ENCODE measurements around the gene GNPTG. TPM values are rescaled to one million over a fixed set of nuclear protein-coding genes. Genes with fewer than 3 reads are reported as not detected.

Gene GNPTG
- total RNA-seq, 1 experiment from 2014 or later = 19.6 TPM

- Histone ChIP-seq H3K36me3 (ENCODE audit: insufficient read depth, low read length) (peaks cover 43% of the 10 kb centered on the region), H3K4me3 (ENCODE audit: low read length) (no peak overlapping the region), H4K20me1 (ENCODE audit: insufficient read depth, low read depth, low read length) (peaks cover 53% of the 10 kb centered on the region), H3K9me3 (ENCODE audit: low read length) (no peaks in the 10 kb centered on the region), H3K27me3 (ENCODE audit: low read length) (no peaks in the 10 kb centered on the region), H3K4me1 (ENCODE audit: low read length) (peaks cover 15% of the 10 kb centered on the region), H3K79me2 (ENCODE audit: low read length) (peaks cover 61% of the 10 kb centered on the region), H3K9ac (ENCODE audit: low read length) (no peak overlapping the region), H3K27ac (ENCODE audit: low read length) (no peak overlapping the region), H3K9me2 (replicated peaks; ENCODE audit: insufficient read depth, low read length) (no peaks in the 10 kb centered on the region), H2AFZ (ENCODE audit: low read length) (no peak overlapping the region), H3K4me2 (ENCODE audit: low read depth, low read length, poor library complexity, severe bottlenecking) (no peak overlapping the region)
- DNase-seq = no peak
Observed at GRCh38 chr16:1315081-1316032, 36.4 kb upstream of the GNPTG start.

DNA sequence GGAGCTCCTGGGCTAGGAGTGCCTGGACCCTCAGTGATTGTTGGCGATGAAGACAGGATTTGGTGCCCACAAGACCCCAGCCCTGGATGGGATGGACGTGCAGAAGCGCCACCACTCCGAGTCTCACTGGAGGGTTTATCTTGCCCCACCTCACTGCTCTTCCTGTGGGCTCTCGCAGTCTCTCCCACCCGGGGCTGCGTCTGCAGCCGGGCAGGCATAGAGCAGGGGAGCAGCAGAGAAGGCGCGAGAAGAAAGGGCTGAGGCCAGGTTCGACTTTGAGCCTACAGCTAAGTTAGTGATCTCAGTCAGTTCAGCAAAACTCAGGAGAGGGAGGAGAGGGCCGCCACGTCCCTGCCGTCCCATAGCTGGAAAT lies 35.7 kb upstream of the GNPTG start:
- no peak for DNase-seq
- Histone ChIP-seq H3K9me3 (ENCODE audit: low read length) (no peaks in the 10 kb centered on the region), H3K4me1 (ENCODE audit: low read length) (peaks cover 9% of the 10 kb centered on the region), H2AFZ (ENCODE audit: low read length) (no peak overlapping the region), H3K9me2 (replicated peaks; ENCODE audit: insufficient read depth, low read length) (no peaks in the 10 kb centered on the region), H3K36me3 (ENCODE audit: insufficient read depth, low read length) (peaks cover 45% of the 10 kb centered on the region), H3K4me2 (ENCODE audit: low read depth, low read length, poor library complexity, severe bottlenecking) (no peak overlapping the region), H3K9ac (ENCODE audit: low read length) (no peak overlapping the region), H3K27ac (ENCODE audit: low read length) (no peak overlapping the region), H3K79me2 (ENCODE audit: low read length) (peaks cover 54% of the 10 kb centered on the region), H3K4me3 (ENCODE audit: low read length) (no peak overlapping the region), H4K20me1 (ENCODE audit: insufficient read depth, low read depth, low read length) (peaks cover 46% of the 10 kb centered on the region), H3K27me3 (ENCODE audit: low read length) (no peaks in the 10 kb centered on the region)

GRCh38 chr16:1317479-1318267 lies 34.1 kb upstream of the GNPTG start:
- H3K4me1 ChIP-seq (ENCODE audit: low read length) = no peaks in the 10 kb centered on the region
- no peaks in the 10 kb centered on the region for H3K9me3 ChIP-seq (ENCODE audit: low read length)
- H2AFZ ChIP-seq (ENCODE audit: low read length) = no peak overlapping the region
- H3K36me3 ChIP-seq (ENCODE audit: insufficient read depth, low read length) = peaks cover 38% of the 10 kb centered on the region
- no peak overlapping the region for H3K4me3 ChIP-seq (ENCODE audit: low read length)
- no peak overlapping the region for H3K4me2 ChIP-seq (ENCODE audit: low read depth, low read length, poor library complexity, severe bottlenecking)
- no peak overlapping the region for H3K27ac ChIP-seq (ENCODE audit: low read length)
- H3K27me3 ChIP-seq (ENCODE audit: low read length) = no peaks in the 10 kb centered on the region
- H3K79me2 ChIP-seq (ENCODE audit: low read length) = peaks cover 38% of the 10 kb centered on the region
- no peak for DNase-seq
- no peak overlapping the region for H3K9ac ChIP-seq (ENCODE audit: low read length)
- peaks cover 29% of the 10 kb centered on the region for H4K20me1 ChIP-seq (ENCODE audit: insufficient read depth, low read depth, low read length)
- H3K9me2 ChIP-seq (replicated peaks; ENCODE audit: insufficient read depth, low read length) = no peaks in the 10 kb centered on the region

DNA sequence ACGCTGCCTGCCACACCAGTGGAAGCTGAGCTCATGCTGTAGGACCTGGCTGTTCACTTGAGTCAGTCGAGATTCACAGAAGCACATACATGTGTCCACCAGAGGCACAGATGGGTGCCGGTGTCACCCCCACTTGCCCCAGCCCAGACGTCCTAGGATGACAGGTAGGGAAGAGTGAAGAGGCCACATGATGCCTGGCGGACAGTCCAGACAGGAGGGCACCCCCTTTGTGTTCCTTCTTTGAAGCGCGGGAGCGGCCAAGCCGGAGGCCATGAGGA lies 33.5 kb upstream of the GNPTG start:
- H3K9ac ChIP-seq (ENCODE audit: low read length) = no peak overlapping the region
- peaks cover 32% of the 10 kb centered on the region for H3K79me2 ChIP-seq (ENCODE audit: low read length)
- H3K9me2 ChIP-seq (replicated peaks; ENCODE audit: insufficient read depth, low read length) = no peaks in the 10 kb centered on the region
- DNase-seq = no peak
- H4K20me1 ChIP-seq (ENCODE audit: insufficient read depth, low read depth, low read length) = peaks cover 25% of the 10 kb centered on the region
- H3K27ac ChIP-seq (ENCODE audit: low read length) = no peak overlapping the region
- peaks cover 36% of the 10 kb centered on the region for H3K36me3 ChIP-seq (ENCODE audit: insufficient read depth, low read length)
- no peaks in the 10 kb centered on the region for H3K9me3 ChIP-seq (ENCODE audit: low read length)
- no peak overlapping the region for H2AFZ ChIP-seq (ENCODE audit: low read length)
- no peak overlapping the region for H3K4me3 ChIP-seq (ENCODE audit: low read length)
- no peaks in the 10 kb centered on the region for H3K4me1 ChIP-seq (ENCODE audit: low read length)
- H3K27me3 ChIP-seq (ENCODE audit: low read length) = no peaks in the 10 kb centered on the region
- H3K4me2 ChIP-seq (ENCODE audit: low read depth, low read length, poor library complexity, severe bottlenecking) = no peak overlapping the region

DNA sequence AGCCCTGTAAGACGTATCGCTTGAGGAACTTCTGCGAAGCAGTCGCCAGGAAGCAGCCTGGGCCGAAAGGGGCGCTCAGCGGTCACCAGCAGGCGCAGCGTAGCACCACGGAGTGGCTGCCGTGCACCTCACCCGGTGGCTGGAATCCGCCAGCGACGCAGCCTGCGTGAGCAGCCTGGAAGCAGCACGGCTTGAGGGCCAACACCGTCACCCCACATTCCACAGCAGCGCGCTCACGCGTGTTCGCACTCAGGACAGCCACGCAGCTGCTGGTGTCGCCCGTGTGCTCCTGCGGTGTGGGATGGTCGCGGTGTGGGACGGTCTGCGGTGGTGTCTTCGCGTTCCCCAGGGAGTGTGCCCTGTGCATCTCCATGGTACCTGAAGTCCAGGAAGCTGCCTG lies 32.7 kb upstream of the GNPTG start:
- no peak for DNase-seq
- H3K79me2 ChIP-seq (ENCODE audit: low read length) = peaks cover 25% of the 10 kb centered on the region
- no peak overlapping the region for H3K27ac ChIP-seq (ENCODE audit: low read length)
- no peak overlapping the region for H3K4me3 ChIP-seq (ENCODE audit: low read length)
- no peak overlapping the region for H3K4me2 ChIP-seq (ENCODE audit: low read depth, low read length, poor library complexity, severe bottlenecking)
- no peaks in the 10 kb centered on the region for H3K9me3 ChIP-seq (ENCODE audit: low read length)
- no peaks in the 10 kb centered on the region for H3K27me3 ChIP-seq (ENCODE audit: low read length)
- no peak overlapping the region for H3K9ac ChIP-seq (ENCODE audit: low read length)
- no peaks in the 10 kb centered on the region for H3K9me2 ChIP-seq (replicated peaks; ENCODE audit: insufficient read depth, low read length)
- H4K20me1 ChIP-seq (ENCODE audit: insufficient read depth, low read depth, low read length) = peaks cover 18% of the 10 kb centered on the region
- no peaks in the 10 kb centered on the region for H3K4me1 ChIP-seq (ENCODE audit: low read length)
- peaks cover 32% of the 10 kb centered on the region for H3K36me3 ChIP-seq (ENCODE audit: insufficient read depth, low read length)
- H2AFZ ChIP-seq (ENCODE audit: low read length) = no peak overlapping the region

- no peak overlapping the region for H3K4me2 ChIP-seq (ENCODE audit: low read depth, low read length, poor library complexity, severe bottlenecking)
- H4K20me1 ChIP-seq (ENCODE audit: insufficient read depth, low read depth, low read length) = peaks cover 13% of the 10 kb centered on the region
- H2AFZ ChIP-seq (ENCODE audit: low read length) = no peak overlapping the region
- H3K79me2 ChIP-seq (ENCODE audit: low read length) = peaks cover 15% of the 10 kb centered on the region
- no peak overlapping the region for H3K27ac ChIP-seq (ENCODE audit: low read length)
- no peak for DNase-seq
- no peaks in the 10 kb centered on the region for H3K9me3 ChIP-seq (ENCODE audit: low read length)
- no peak overlapping the region for H3K9ac ChIP-seq (ENCODE audit: low read length)
- no peak overlapping the region for H3K4me3 ChIP-seq (ENCODE audit: low read length)
- H3K36me3 ChIP-seq (ENCODE audit: insufficient read depth, low read length) = peaks cover 31% of the 10 kb centered on the region
- H3K9me2 ChIP-seq (replicated peaks; ENCODE audit: insufficient read depth, low read length) = no peaks in the 10 kb centered on the region
- H3K4me1 ChIP-seq (ENCODE audit: low read length) = no peaks in the 10 kb centered on the region
- no peaks in the 10 kb centered on the region for H3K27me3 ChIP-seq (ENCODE audit: low read length)
Observed at GRCh38 chr16:1320097-1320496, 31.6 kb upstream of the GNPTG start.

DNA sequence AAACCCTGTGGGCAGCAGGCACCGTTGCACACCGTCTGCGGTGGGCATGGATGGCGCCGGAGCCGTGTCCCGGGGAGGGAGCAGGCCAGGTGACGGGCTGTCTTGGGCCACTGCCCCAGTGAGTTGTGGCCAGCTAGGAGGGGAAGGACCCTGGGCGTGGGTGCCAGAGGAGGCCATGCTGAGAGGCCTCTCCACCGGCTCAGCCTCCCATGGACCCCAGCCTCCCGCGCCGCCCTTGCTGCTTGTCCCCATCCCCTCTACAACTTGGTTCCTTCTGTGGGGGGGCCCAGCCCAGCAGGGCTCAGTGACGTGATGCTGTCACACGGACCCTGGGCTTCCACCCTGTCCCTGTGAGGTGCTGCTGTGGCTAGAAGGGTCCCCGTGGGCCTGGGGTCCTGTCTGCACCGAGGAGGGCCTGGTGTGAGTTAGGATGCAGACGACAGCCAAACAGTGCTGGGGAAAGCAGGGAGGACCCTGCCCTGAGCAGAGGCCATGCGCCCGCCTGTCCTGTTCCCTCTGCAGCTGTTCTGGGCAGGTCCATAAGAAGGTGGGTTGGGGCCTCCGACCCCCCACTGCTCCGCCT lies 31.0 kb upstream of the GNPTG start:
- no peak overlapping the region for H3K4me3 ChIP-seq (ENCODE audit: low read length)
- H3K4me2 ChIP-seq (ENCODE audit: low read depth, low read length, poor library complexity, severe bottlenecking) = no peak overlapping the region
- no peak for DNase-seq
- H3K36me3 ChIP-seq (ENCODE audit: insufficient read depth, low read length) = peaks cover 27% of the 10 kb centered on the region
- no peak overlapping the region for H3K9ac ChIP-seq (ENCODE audit: low read length)
- no peak overlapping the region for H2AFZ ChIP-seq (ENCODE audit: low read length)
- no peak overlapping the region for H3K27ac ChIP-seq (ENCODE audit: low read length)
- H3K9me2 ChIP-seq (replicated peaks; ENCODE audit: insufficient read depth, low read length) = no peaks in the 10 kb centered on the region
- H4K20me1 ChIP-seq (ENCODE audit: insufficient read depth, low read depth, low read length) = peaks cover 13% of the 10 kb centered on the region
- peaks cover 8% of the 10 kb centered on the region; the same call in 1 of the 2 replicates for H3K79me2 ChIP-seq (ENCODE audit: low read length)
- no peaks in the 10 kb centered on the region for H3K9me3 ChIP-seq (ENCODE audit: low read length)
- H3K4me1 ChIP-seq (ENCODE audit: low read length) = no peaks in the 10 kb centered on the region
- no peaks in the 10 kb centered on the region for H3K27me3 ChIP-seq (ENCODE audit: low read length)

GRCh38 chr16:1322407-1322806 lies 29.3 kb upstream of the GNPTG start:
- no peak overlapping the region for H3K4me2 ChIP-seq (ENCODE audit: low read depth, low read length, poor library complexity, severe bottlenecking)
- H3K79me2 ChIP-seq (ENCODE audit: low read length) = peaks cover under 1% of the 10 kb centered on the region; the same call in 1 of the 2 replicates
- no peak overlapping the region for H2AFZ ChIP-seq (ENCODE audit: low read length)
- no peaks in the 10 kb centered on the region for H3K27me3 ChIP-seq (ENCODE audit: low read length)
- H3K9me2 ChIP-seq (replicated peaks; ENCODE audit: insufficient read depth, low read length) = no peaks in the 10 kb centered on the region
- H3K9ac ChIP-seq (ENCODE audit: low read length) = no peak overlapping the region
- no peak for DNase-seq
- no peak overlapping the region for H3K4me3 ChIP-seq (ENCODE audit: low read length)
- peaks cover 10% of the 10 kb centered on the region for H4K20me1 ChIP-seq (ENCODE audit: insufficient read depth, low read depth, low read length)
- no peaks in the 10 kb centered on the region for H3K9me3 ChIP-seq (ENCODE audit: low read length)
- H3K27ac ChIP-seq (ENCODE audit: low read length) = no peak overlapping the region
- H3K36me3 ChIP-seq (ENCODE audit: insufficient read depth, low read length) = peaks cover 17% of the 10 kb centered on the region
- H3K4me1 ChIP-seq (ENCODE audit: low read length) = no peaks in the 10 kb centered on the region
